HUES48 (cell line): ENCODE results near the gene HIPK3.
"Not testable (repeated sequence)": the region's sequence is repeated elsewhere in the genome, so short reads cannot be mapped to it uniquely, and the experiment has no call there.

ENCODE experiments used
- H3K27ac ChIP-seq: one replicate; pipeline ENCODE4 v1.7.0; 2013; ENCODE audit warnings: low read depth, low read length, inconsistent platforms
- H3K27me3 ChIP-seq: 2 replicates; pipeline ENCODE4 v1.6.1; 2013; ENCODE audit warnings: mild to moderate bottlenecking, low read length; ENCODE audit not compliant: control insufficient read depth, insufficient read depth
- H3K36me3 ChIP-seq: 2 replicates; pipeline ENCODE4 v1.6.1; 2013; ENCODE audit warnings: low read length; ENCODE audit not compliant: control insufficient read depth, insufficient read depth
- H3K4me1 ChIP-seq: 2 replicates; pipeline ENCODE4 v1.6.1; 2013; ENCODE audit warnings: mild to moderate bottlenecking, low read length; ENCODE audit not compliant: control insufficient read depth, insufficient read depth
- H3K4me3 ChIP-seq: 2 replicates; pipeline ENCODE4 v1.5.1; 2013; ENCODE audit warnings: mild to moderate bottlenecking, low read depth, low read length
- H3K9ac ChIP-seq: 2 replicates; pipeline ENCODE4 v1.6.1; 2013; ENCODE audit warnings: mild to moderate bottlenecking, low read depth, low read length, moderate library complexity
- H3K9me3 ChIP-seq: 2 replicates; pipeline ENCODE4 v1.6.1; 2013; ENCODE audit warnings: low read length; ENCODE audit not compliant: control insufficient read depth, insufficient read depth

Gene HIPK3

GRCh38 chr11:33261350-33261749 lies 4.2 kb downstream of the HIPK3 start:
- H3K9me3 ChIP-seq, H3K4me3 ChIP-seq, H3K9ac ChIP-seq, H3K36me3 ChIP-seq, H3K27ac ChIP-seq, H3K27me3 ChIP-seq: not testable (repeated sequence)
- H3K4me1 ChIP-seq = peaks cover 14% of the 10 kb centered on the region

GRCh38 chr11:33262011-33262645 lies 4.9 kb downstream of the HIPK3 start:
- H3K9me3 ChIP-seq = no peaks in the 10 kb centered on the region
- H3K4me3 ChIP-seq = no peak overlapping the region
- no peaks in the 10 kb centered on the region for H3K27me3 ChIP-seq
- H3K27ac ChIP-seq = no peak overlapping the region
- H3K36me3 ChIP-seq = no peaks in the 10 kb centered on the region
- H3K9ac ChIP-seq = no peak overlapping the region
- peaks cover 10% of the 10 kb centered on the region; the same call in 1 of the 2 replicates for H3K4me1 ChIP-seq

GRCh38 chr11:33263549-33263948 lies 6.4 kb downstream of the HIPK3 start:
- H3K27ac ChIP-seq = no peak overlapping the region
- no peak overlapping the region for H3K4me3 ChIP-seq
- H3K36me3 ChIP-seq = no peaks in the 10 kb centered on the region
- no peaks in the 10 kb centered on the region for H3K9me3 ChIP-seq
- peaks cover 10% of the 10 kb centered on the region; the same call in 1 of the 2 replicates for H3K4me1 ChIP-seq
- no peaks in the 10 kb centered on the region for H3K27me3 ChIP-seq
- H3K9ac ChIP-seq = no peak overlapping the region

- no peak overlapping the region for H3K27ac ChIP-seq
- no peaks in the 10 kb centered on the region for H3K27me3 ChIP-seq
- H3K4me1 ChIP-seq = peaks cover 5% of the 10 kb centered on the region; the same call in 1 of the 2 replicates
- no peak overlapping the region for H3K4me3 ChIP-seq
- no peak overlapping the region for H3K9ac ChIP-seq
- H3K9me3 ChIP-seq = no peaks in the 10 kb centered on the region
- no peaks in the 10 kb centered on the region for H3K36me3 ChIP-seq
These were observed 7.7 kb downstream of the HIPK3 start for GRCh38 chr11:33264926-33265325.

- Histone ChIP-seq H3K9ac (no peak overlapping the region), H3K4me1 (peaks cover 5% of the 10 kb centered on the region; the same call in 1 of the 2 replicates), H3K27ac (no peak overlapping the region), H3K27me3 (no peaks in the 10 kb centered on the region), H3K4me3 (no peak overlapping the region), H3K36me3 (no peaks in the 10 kb centered on the region), H3K9me3 (no peaks in the 10 kb centered on the region)
These were observed 9.4 kb downstream of the HIPK3 start for GRCh38 chr11:33266393-33267215.

- H3K9ac ChIP-seq = no peak overlapping the region
- H3K27ac ChIP-seq = no peak overlapping the region
- no peaks in the 10 kb centered on the region for H3K9me3 ChIP-seq
- H3K4me3 ChIP-seq = no peak overlapping the region
- H3K27me3 ChIP-seq = no peaks in the 10 kb centered on the region
- no peaks in the 10 kb centered on the region for H3K36me3 ChIP-seq
- peaks cover 6% of the 10 kb centered on the region; the same call in 1 of the 2 replicates for H3K4me1 ChIP-seq
These were observed 11.9 kb downstream of the HIPK3 start for GRCh38 chr11:33268945-33269540.

GRCh38 chr11:33269822-33270221 lies 12.6 kb downstream of the HIPK3 start:
- no peak overlapping the region for H3K27ac ChIP-seq
- no peaks in the 10 kb centered on the region for H3K36me3 ChIP-seq
- H3K9me3 ChIP-seq = no peaks in the 10 kb centered on the region
- no peak overlapping the region for H3K9ac ChIP-seq
- no peaks in the 10 kb centered on the region for H3K27me3 ChIP-seq
- H3K4me3 ChIP-seq = no peak overlapping the region
- peaks cover 6% of the 10 kb centered on the region; the same call in 1 of the 2 replicates for H3K4me1 ChIP-seq

- Histone ChIP-seq H3K36me3 (no peaks in the 10 kb centered on the region), H3K9ac (no peak overlapping the region), H3K9me3 (no peaks in the 10 kb centered on the region), H3K27me3 (no peaks in the 10 kb centered on the region), H3K27ac (no peak overlapping the region), H3K4me3 (no peak overlapping the region), H3K4me1 (peaks cover 6% of the 10 kb centered on the region; the same call in 1 of the 2 replicates)
These were observed 13.9 kb downstream of the HIPK3 start for GRCh38 chr11:33271059-33271458.

- Histone ChIP-seq H3K27ac (no peak overlapping the region), H3K36me3 (no peaks in the 10 kb centered on the region), H3K27me3 (no peaks in the 10 kb centered on the region), H3K4me3 (no peak overlapping the region), H3K9ac (no peak overlapping the region), H3K9me3 (no peaks in the 10 kb centered on the region), H3K4me1 (peaks cover 6% of the 10 kb centered on the region; the same call in 1 of the 2 replicates)
These were observed 15.3 kb downstream of the HIPK3 start for GRCh38 chr11:33272338-33273107.

GRCh38 chr11:33273656-33274055 lies 16.5 kb downstream of the HIPK3 start:
- peaks cover 6% of the 10 kb centered on the region; the same call in 1 of the 2 replicates for H3K4me1 ChIP-seq
- H3K27ac ChIP-seq = no peak overlapping the region
- H3K27me3 ChIP-seq = no peaks in the 10 kb centered on the region
- no peak overlapping the region for H3K9ac ChIP-seq
- no peaks in the 10 kb centered on the region for H3K36me3 ChIP-seq
- no peaks in the 10 kb centered on the region for H3K9me3 ChIP-seq
- no peak overlapping the region for H3K4me3 ChIP-seq
